ENCODE measurements around the gene VPS29.

VPS29 gene

GRCh38 chr12:110444455-110444854 is 57.5 kb downstream of the VPS29 start:
- no peak for DNase-seq

All from NCI-H2029 (cell line).